Progenitor cell of endocrine pancreas (in vitro differentiated cells): Measurements from ENCODE around the gene ACACB. TPM values are rescaled to one million over a fixed set of nuclear protein-coding genes. Genes with fewer than 3 reads are reported as not detected.
"Not testable (repeated sequence)": the region's sequence is repeated elsewhere in the genome, so short reads cannot be mapped to it uniquely, and the experiment has no call there.

ENCODE experiments used
- DNase-seq: peaks from one replicate; pipeline ENCODE4 v3.0.0; 2021; ENCODE audit warnings: low spot score; ENCODE audit not compliant: unreplicated experiment
- H3K27ac Mint-ChIP-seq: 2 replicates; pipeline ENCODE4 v1.8.0; 2021; ENCODE audit warnings: mild to moderate bottlenecking, moderate library complexity, mixed read lengths
- H3K27me3 Mint-ChIP-seq: 2 replicates; pipeline ENCODE4 v1.8.0; 2021; ENCODE audit warnings: mixed read lengths
- H3K36me3 Mint-ChIP-seq: 2 replicates; pipeline ENCODE4 v1.8.0; 2022; ENCODE audit warnings: mixed read lengths; ENCODE audit not compliant: insufficient read depth
- H3K4me1 Mint-ChIP-seq: 2 replicates; pipeline ENCODE4 v1.8.0; 2021; ENCODE audit warnings: low read depth, mixed read lengths
- H3K4me3 Mint-ChIP-seq: 2 replicates; pipeline ENCODE4 v1.8.0; 2021; ENCODE audit warnings: low read depth, mild to moderate bottlenecking, moderate library complexity, mixed read lengths
- H3K9me3 Mint-ChIP-seq: 2 replicates; pipeline ENCODE4 v1.8.0; 2021; ENCODE audit warnings: low read depth, mixed read lengths
- total RNA-seq: library from RNA; stranded (reverse); gene quantifications from 2 replicates; pipeline ENCODE4 v1.2.1, GENCODE V29; 2021
- TF ChIP-seq, protein P1 (sequence below): fragments of 200-600 bp; sonication (generic); IDR thresholded peaks from one replicate; pipeline ENCODE4 v1.5.0; 2021; ENCODE audit warnings: antibody characterized with exemption, mild to moderate bottlenecking; ENCODE audit not compliant: unreplicated experiment

The ACACB gene
- total RNA-seq, 1 donor from 2014 or later: 47.3 TPM

DNA sequence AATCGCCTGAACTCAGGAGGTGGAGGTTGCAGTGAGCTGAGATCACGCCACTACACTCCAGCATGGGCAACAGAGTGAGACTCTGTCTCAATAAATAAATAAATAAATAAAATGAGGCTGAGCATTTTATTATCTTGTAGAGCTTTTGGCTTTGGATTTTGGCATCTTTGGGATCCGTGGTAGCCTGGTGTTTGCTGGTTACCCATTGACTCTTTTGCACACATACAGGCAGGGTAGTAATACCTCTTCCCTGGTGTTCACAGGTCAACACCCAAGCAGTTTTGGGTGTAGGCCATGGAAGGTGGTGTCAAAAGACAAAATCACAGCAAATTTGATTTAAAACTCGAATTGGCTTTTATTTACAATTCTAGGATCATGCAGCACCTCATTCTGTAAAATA lies 27.8 kb downstream of the ACACB start:
- no peak overlapping the region for H3K4me3 Mint-ChIP-seq
- no peaks in the 10 kb centered on the region for H3K9me3 Mint-ChIP-seq
- TF ChIP-seq, protein P1, sequence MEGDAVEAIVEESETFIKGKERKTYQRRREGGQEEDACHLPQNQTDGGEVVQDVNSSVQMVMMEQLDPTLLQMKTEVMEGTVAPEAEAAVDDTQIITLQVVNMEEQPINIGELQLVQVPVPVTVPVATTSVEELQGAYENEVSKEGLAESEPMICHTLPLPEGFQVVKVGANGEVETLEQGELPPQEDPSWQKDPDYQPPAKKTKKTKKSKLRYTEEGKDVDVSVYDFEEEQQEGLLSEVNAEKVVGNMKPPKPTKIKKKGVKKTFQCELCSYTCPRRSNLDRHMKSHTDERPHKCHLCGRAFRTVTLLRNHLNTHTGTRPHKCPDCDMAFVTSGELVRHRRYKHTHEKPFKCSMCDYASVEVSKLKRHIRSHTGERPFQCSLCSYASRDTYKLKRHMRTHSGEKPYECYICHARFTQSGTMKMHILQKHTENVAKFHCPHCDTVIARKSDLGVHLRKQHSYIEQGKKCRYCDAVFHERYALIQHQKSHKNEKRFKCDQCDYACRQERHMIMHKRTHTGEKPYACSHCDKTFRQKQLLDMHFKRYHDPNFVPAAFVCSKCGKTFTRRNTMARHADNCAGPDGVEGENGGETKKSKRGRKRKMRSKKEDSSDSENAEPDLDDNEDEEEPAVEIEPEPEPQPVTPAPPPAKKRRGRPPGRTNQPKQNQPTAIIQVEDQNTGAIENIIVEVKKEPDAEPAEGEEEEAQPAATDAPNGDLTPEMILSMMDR: no peak
- no peak overlapping the region for H3K27ac Mint-ChIP-seq
- DNase-seq: no peak
- H3K36me3 Mint-ChIP-seq: peaks cover 1% of the 10 kb centered on the region
- H3K27me3 Mint-ChIP-seq: no peaks in the 10 kb centered on the region
- peaks cover 14% of the 10 kb centered on the region for H3K4me1 Mint-ChIP-seq

DNA sequence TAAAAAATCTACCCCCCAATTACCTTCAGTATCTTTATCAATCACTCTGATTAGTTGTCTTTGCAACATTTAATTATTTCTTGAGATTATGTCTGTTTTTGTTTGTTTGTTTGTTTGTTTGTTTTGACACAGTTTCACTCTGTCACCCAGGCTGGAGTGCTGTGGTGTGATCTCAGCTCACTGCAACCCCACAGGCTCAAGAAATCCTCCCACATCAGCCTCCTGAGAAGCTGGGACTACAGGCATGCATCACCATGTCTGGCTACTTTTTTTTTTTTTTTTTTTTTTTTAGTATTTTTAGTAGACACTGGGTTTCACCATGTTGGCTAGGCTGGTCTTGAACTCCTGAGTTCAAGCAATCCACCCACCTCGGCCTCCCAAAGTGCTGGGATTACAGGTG lies 30.7 kb downstream of the ACACB start:
- H3K27me3 Mint-ChIP-seq, H3K4me3 Mint-ChIP-seq, H3K36me3 Mint-ChIP-seq, H3K9me3 Mint-ChIP-seq, DNase-seq: not testable (repeated sequence)
- Mint-ChIP-seq H3K4me1 (peaks cover 16% of the 10 kb centered on the region), H3K27ac (peak overlapping the region; percentile 69)

DNA sequence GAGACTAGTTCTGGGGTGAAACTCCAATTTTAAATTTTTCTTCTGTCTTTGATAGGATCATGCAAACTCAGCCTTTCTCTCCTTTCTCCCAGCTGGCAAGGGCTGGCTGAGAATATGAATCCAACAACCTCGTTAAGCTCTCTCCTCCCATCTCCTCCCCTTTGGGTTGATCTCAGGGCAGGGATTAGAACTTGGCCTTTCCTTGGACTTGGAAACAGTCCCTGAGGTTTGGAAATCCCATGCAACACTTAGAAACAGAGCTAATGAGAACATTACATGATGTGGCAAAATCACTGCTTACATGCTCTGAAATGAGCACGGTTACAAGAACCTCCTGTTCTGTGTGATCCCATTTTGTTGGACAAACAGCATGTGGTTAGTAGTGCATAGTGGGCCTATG lies 31.6 kb downstream of the ACACB start:
- TF ChIP-seq, protein P1: no peak
- Mint-ChIP-seq H3K9me3 (no peaks in the 10 kb centered on the region), H3K4me3 (no peak overlapping the region), H3K4me1 (peaks cover 14% of the 10 kb centered on the region), H3K27ac (no peak overlapping the region), H3K36me3 (no peaks in the 10 kb centered on the region), H3K27me3 (peaks cover 9% of the 10 kb centered on the region)
- DNase-seq: no peak

DNA sequence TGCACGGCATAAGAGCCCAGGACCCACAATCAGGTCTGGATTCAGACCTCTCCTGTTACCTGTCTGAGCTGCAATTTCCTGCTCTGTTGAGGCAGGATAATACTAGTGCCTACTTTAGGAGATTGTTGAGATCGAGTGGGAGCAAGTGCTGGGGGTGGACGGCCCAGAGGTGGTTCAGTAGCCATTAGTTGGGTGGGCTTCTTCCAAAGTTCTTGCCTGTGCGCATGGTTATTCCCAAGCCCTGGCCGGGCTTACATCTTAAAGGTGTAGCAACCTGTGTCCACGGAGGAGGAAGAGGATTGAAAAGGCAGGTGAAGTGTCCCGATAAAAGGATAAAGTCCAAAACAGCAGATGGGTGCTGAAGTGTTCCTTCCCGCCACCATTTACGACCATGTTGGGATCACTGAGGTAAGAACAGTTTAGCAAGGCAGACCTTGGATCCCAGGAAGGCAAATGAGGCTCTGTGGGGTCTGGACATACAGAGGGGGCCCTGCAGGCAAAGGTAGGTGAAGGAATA lies 33.8 kb downstream of the ACACB start:
- DNase-seq: no peak
- TF ChIP-seq, protein P1: no peak
- H3K27ac Mint-ChIP-seq: no peak overlapping the region
- H3K36me3 Mint-ChIP-seq: no peaks in the 10 kb centered on the region
- H3K9me3 Mint-ChIP-seq: no peaks in the 10 kb centered on the region
- no peak overlapping the region for H3K4me3 Mint-ChIP-seq
- peaks cover 12% of the 10 kb centered on the region for H3K27me3 Mint-ChIP-seq
- peaks cover 13% of the 10 kb centered on the region for H3K4me1 Mint-ChIP-seq

DNA sequence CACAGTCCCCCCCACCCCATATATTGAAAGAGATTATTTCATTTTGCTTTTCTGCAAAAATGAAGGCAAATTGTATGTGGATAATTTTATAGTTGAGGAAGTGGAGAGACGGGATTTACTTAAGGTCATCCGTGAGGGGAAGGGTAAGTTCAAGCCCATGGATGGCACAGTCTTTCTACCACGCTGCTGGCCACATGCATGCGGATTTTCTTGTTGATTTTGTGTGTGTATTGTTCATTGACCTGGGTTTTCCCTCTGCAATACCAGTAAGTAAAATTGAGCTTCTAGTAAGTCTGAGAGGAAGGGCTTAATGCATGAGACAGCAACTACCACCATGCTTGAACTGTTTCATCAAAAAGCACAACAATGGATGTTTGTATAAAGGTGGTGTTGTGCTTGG lies 35.1 kb downstream of the ACACB start:
- TF ChIP-seq, protein P1: no peak
- Mint-ChIP-seq H3K4me3 (no peak overlapping the region), H3K27me3 (peaks cover 12% of the 10 kb centered on the region)

DNA sequence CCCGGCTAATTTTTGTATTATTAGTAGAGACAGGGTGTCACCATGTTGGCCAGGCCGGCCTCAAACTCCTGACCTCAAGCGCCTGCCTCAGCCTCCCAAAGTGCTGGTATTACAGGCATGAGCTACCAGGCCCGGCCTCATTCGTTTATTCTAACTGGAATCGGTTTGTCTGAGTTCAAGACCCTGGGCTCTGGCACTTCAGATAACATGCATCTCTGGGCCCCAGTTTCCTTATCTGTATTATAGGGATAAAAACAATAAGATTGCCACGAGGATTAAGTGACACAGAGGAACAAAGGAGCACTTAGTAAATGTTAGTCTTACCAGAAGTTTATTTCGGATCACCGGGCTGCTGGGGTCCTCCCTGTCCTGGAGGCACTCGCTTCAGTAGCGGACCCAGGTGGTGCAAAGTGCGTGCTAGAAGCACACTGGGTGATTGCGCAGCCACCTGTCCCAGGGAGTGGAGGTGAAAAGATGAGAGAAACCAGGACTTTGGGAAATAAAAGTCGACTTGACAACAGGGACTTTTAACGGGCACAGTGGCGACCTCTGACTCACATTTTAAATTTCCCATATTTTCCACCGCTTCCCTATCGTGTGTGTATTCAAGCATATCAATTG lies 37.5 kb downstream of the ACACB start:
- H3K4me1 Mint-ChIP-seq: peaks cover 12% of the 10 kb centered on the region
- H3K27me3 Mint-ChIP-seq: peaks cover 12% of the 10 kb centered on the region
- H3K9me3 Mint-ChIP-seq: no peaks in the 10 kb centered on the region
- no peaks in the 10 kb centered on the region for H3K36me3 Mint-ChIP-seq
- no peak for DNase-seq
- H3K27ac Mint-ChIP-seq: peak overlapping the region; percentile 88
- peak overlapping the region; percentile 89 for H3K4me3 Mint-ChIP-seq
- TF ChIP-seq, protein P1: no peak

More for the DNA sequence above, 35.1 kb downstream of the ACACB start:
- Mint-ChIP-seq H3K9me3 (no peaks in the 10 kb centered on the region), H3K4me1 (peaks cover 12% of the 10 kb centered on the region), H3K36me3 (no peaks in the 10 kb centered on the region), H3K27ac (no peak overlapping the region)
- DNase-seq: no peak
